Activated CD8-positive, alpha-beta T cell treated with anti-CD3 and anti-CD28 coated beads for 36 hours (primary cell): Measurements from ENCODE around the gene ATAD3B. TPM values are rescaled to one million over a fixed set of nuclear protein-coding genes. Genes with fewer than 3 reads are reported as not detected.
"Not testable (repeated sequence)": the region's sequence is repeated elsewhere in the genome, so short reads cannot be mapped to it uniquely, and the experiment has no call there.

Experiments used
- ATAC-seq: fragments of 200-7000 bp; cut with Tn5 transposase; one replicate; pipeline ENCODE4 v1.10.0; 2021; ENCODE audit warnings: mild to moderate bottlenecking, moderate library complexity
- CTCF ChIA-PET: fragments of 350-600 bp; sonication (Branson Sonifier 250); formaldehyde crosslinking; loops from one replicate; lab custom pipeline; 2021; ENCODE audit warnings: antibody characterized with exemption; lab: Charles Lee
- POLR2A ChIA-PET: fragments of 350-600 bp; sonication (Branson Sonifier 250); formaldehyde crosslinking; loops from one replicate; lab custom pipeline; 2021; ENCODE audit warnings: antibody characterized with exemption; lab: Charles Lee
- DNase-seq: peaks from one replicate; pipeline ENCODE4 v3.0.0-alpha.2; 2020
- H3K27ac Mint-ChIP-seq: one replicate; pipeline ENCODE4 v1.8.0; 2021; ENCODE audit warnings: mild to moderate bottlenecking, mixed read lengths
- H3K27me3 Mint-ChIP-seq: one replicate; pipeline ENCODE4 v1.8.0; 2021; ENCODE audit warnings: mixed read lengths
- H3K36me3 Mint-ChIP-seq: one replicate; pipeline ENCODE4 v1.8.0; 2021; ENCODE audit warnings: low read depth, mixed read lengths
- H3K4me1 Mint-ChIP-seq: one replicate; pipeline ENCODE4 v1.8.0; 2021; ENCODE audit warnings: low read depth, mixed read lengths
- H3K4me3 Mint-ChIP-seq: one replicate; pipeline ENCODE4 v1.8.0; 2021; ENCODE audit warnings: mild to moderate bottlenecking, moderate library complexity, mixed read lengths
- H3K9me3 Mint-ChIP-seq: one replicate; pipeline ENCODE4 v1.8.0; 2021; ENCODE audit warnings: mixed read lengths
- CTCF ChIP-seq: fragments of 200-600 bp; IDR thresholded peaks from one replicate; pipeline ENCODE4 v1.8.0; 2022; ENCODE audit warnings: antibody characterized with exemption, mild to moderate bottlenecking
- intact Hi-C: fragments of 100-400 bp; cut with micrococcal nuclease; formaldehyde crosslinking; loops from one replicate; pipeline ENCODE4 v1.10.0; 2022
- total RNA-seq, 2 experiments: library from RNA; stranded (reverse); gene quantifications; one replicate each; pipeline ENCODE4 v1.2.3, GENCODE V29; 2021

Gene ATAD3B
- total RNA-seq, 2 experiments from 2014 or later = 42.5 to 48.1 TPM

GRCh38 chr1:1441002-1441888 lies 30.3 kb upstream of the ATAD3B start:
- no peak overlapping the region for H3K27ac Mint-ChIP-seq
- ChIA-PET POLR2A (interaction anchor here (1.1 to 2.5 kb wide), 2 partner anchors 34 to 41 kb away, joined by 4 to 13 read pairs; partner anchors contain the start of gene MRPL20), CTCF (interaction anchor here (0.9 to 2.4 kb wide), 14 partner anchors 8 to 605 kb away, joined by 3 to 11 read pairs (median 4); partner anchors contain the start of genes ATAD3C and CCNL2)
- peaks cover 6% of the 10 kb centered on the region for H3K4me1 Mint-ChIP-seq
- peak; percentile 65 for DNase-seq
- peak; percentile 94 for ATAC-seq
- intact Hi-C loops = no loop called here
- H3K36me3 Mint-ChIP-seq = no peaks in the 10 kb centered on the region
- peak; percentile 90 for TF ChIP-seq CTCF
- no peak overlapping the region for H3K4me3 Mint-ChIP-seq
- H3K27me3 Mint-ChIP-seq = peaks cover 12% of the 10 kb centered on the region
- no peaks in the 10 kb centered on the region for H3K9me3 Mint-ChIP-seq

- H3K9me3 Mint-ChIP-seq = no peaks in the 10 kb centered on the region
- H3K27ac Mint-ChIP-seq = no peak overlapping the region
- H3K27me3 Mint-ChIP-seq = peaks cover 6% of the 10 kb centered on the region
- ATAC-seq (no peak), DNase-seq (no peak)
- no peak overlapping the region for H3K4me3 Mint-ChIP-seq
- TF ChIP-seq CTCF = no peak
- peaks cover 4% of the 10 kb centered on the region for H3K4me1 Mint-ChIP-seq
- ChIA-PET CTCF (interaction anchor here (1.0 to 2.4 kb wide), 4 partner anchors 7 to 458 kb away, joined by 3 to 11 read pairs (median 8); partner anchors contain the start of gene ATAD3C), POLR2A (interaction anchor here (1.1 to 2.5 kb wide), 2 partner anchors 35 to 42 kb away, joined by 4 to 13 read pairs; partner anchors contain the start of gene MRPL20)
- intact Hi-C loops = no loop called here
- no peaks in the 10 kb centered on the region for H3K36me3 Mint-ChIP-seq
Measured at GRCh38 chr1:1442069-1442770, 29.3 kb upstream of the ATAD3B start.

GRCh38 chr1:1446631-1447030 lies 24.9 kb upstream of the ATAD3B start:
- POLR2A ChIA-PET = interaction anchor here (0.7 kb wide), 1 partner anchor 302 kb away, joined by 3 read pairs; no protein-coding TSS in a partner anchor
- H3K9me3 Mint-ChIP-seq, H3K36me3 Mint-ChIP-seq, ATAC-seq, H3K27me3 Mint-ChIP-seq, DNase-seq, H3K27ac Mint-ChIP-seq, CTCF ChIA-PET, H3K4me3 Mint-ChIP-seq, H3K4me1 Mint-ChIP-seq, intact Hi-C loops: not testable (repeated sequence)

- no peak for TF ChIP-seq CTCF
- no peak for DNase-seq
- Mint-ChIP-seq H3K27ac (no peak within 1 kb of the TSS), H3K9me3 (no peaks in the 10 kb centered on the region), H3K4me3 (no peak within 1 kb of the TSS), H3K27me3 (no peaks in the 10 kb centered on the region), H3K36me3 (no peaks in the 10 kb centered on the region), H3K4me1 (no peaks in the 10 kb centered on the region)
- ChIA-PET POLR2A (no interaction called here), CTCF (interaction anchor here (1.8 kb wide), 1 partner anchor 8 kb away, joined by 11 read pairs; no protein-coding TSS in a partner anchor)
- ATAC-seq = no peak
- intact Hi-C loops = no loop called here
Measured at GRCh38 chr1:1449099-1449739, 22.3 kb upstream of the ATAD3B start, which contains the start of gene ATAD3C. Gene ATAD3C (plus strand): TSS chr1:1449689. CDS start chr1:1450684, 995 bp downstream.

GRCh38 chr1:1450616-1451015 lies 20.9 kb upstream of the ATAD3B start:
- H3K9me3 Mint-ChIP-seq, H3K27ac Mint-ChIP-seq, H3K36me3 Mint-ChIP-seq, H3K4me1 Mint-ChIP-seq, H3K4me3 Mint-ChIP-seq, DNase-seq, intact Hi-C loops, H3K27me3 Mint-ChIP-seq, ATAC-seq: not testable (repeated sequence)
- CTCF ChIA-PET = interaction anchor here (0.6 to 1.8 kb wide), 2 partner anchors 10 to 96 kb away, joined by 3 to 11 read pairs; no protein-coding TSS in a partner anchor
- POLR2A ChIA-PET = interaction anchor here (0.6 kb wide), 1 partner anchor 140 kb away, joined by 3 read pairs; no protein-coding TSS in a partner anchor
